Measurements from ENCODE around the gene FBXW12.
"Not testable (repeated sequence)": the region's sequence is repeated elsewhere in the genome, so short reads cannot be mapped to it uniquely, and the experiment has no call there.

FBXW12 gene

DNA sequence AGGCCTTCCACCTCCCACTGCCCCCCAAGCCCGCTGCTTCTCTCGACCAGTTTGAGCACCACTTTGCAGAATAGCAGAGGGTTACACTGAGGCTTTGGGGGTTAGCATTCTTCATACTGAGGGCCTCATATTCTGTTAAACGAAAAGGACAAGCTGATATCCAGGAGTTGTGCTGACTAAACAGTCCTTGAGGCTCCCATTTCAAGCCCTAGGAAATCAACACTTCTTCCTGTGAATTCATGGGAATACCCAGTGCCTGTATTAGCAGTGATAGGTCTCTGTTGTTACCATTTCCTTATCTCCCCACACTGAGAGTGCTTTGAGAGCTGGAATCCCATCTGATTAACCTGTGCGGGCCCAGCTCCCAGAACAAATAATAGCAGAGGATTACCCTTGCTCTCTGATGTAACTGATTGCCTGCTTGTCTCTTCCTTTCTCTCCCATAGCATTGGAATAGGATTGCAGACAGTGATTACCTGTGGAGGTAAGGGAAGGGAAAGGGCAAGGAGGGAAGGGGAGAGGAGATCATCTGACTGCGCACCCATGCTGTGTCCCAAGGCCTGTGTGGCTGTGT lies 930 bp downstream of the FBXW12 start:
- DNase-seq (ENCODE audit: low read depth), result no peak

GRCh38 chr3:48387634-48388033 lies 15.6 kb downstream of the FBXW12 start:
- no peak for DNase-seq (ENCODE audit: low read depth)

DNA sequence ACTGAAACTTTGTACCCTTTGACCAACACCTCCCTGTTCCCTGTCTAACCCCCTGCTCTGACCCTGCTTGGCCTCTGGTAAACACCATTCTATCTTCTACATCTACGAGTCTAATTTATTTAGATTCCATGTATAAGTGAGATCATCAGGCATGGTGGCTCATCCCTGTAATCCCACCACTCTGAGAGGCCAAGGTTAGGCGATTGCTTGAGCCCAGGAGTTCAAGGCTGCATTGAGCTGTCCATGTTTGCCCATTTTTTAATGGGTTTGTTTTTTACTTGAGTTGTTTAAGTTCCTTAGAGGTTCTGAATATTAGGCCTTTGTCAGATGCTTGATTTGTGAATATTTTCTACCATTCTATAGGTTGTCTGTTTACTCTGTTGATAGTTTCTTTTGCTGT lies 16.9 kb downstream of the FBXW12 start:
- no peak for DNase-seq (ENCODE audit: low read depth)

- no peak for DNase-seq (ENCODE audit: low read depth)
These were observed 22.4 kb downstream of the FBXW12 start for GRCh38 chr3:48394391-48394790.

GRCh38 chr3:48395714-48396113 lies 23.7 kb downstream of the FBXW12 start:
- DNase-seq (ENCODE audit: low read depth), result no peak

GRCh38 chr3:48397767-48398681 lies 26.0 kb downstream of the FBXW12 start:
- no peak for DNase-seq (ENCODE audit: low read depth)

DNA sequence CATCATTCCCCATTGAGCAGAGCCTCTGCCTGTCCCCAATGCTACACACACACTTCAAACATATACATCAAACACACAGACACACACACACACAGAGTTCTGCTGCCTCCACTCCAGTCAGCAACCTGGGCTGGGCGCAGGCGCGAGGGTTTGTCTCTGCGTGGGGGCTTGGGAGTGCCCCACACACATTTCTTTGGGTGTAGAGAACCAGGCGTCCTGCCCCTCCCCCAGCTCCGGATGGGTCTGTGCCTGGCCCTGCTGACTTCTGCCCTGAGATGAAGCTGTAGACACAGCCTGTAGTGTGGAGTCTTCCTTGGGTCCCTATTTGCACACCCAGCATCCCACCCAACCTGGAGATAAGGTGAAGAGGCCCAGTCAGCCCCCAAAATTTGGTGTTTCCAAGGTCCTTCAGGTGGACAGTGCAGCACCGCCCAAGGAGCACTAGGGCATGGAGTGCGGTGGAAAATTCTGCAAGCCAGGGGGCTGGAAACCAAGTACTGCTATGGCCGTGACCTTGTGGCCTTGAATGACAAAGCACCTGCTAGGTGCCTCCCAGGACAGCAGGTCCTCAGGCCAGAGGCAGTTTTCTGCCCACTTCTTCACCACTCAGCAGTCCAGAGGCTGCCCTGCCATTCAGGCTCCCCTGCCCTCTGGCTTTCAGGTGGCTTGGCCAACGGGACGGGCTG lies 26.8 kb downstream of the FBXW12 start:
- no peak for DNase-seq (ENCODE audit: low read depth)

DNA sequence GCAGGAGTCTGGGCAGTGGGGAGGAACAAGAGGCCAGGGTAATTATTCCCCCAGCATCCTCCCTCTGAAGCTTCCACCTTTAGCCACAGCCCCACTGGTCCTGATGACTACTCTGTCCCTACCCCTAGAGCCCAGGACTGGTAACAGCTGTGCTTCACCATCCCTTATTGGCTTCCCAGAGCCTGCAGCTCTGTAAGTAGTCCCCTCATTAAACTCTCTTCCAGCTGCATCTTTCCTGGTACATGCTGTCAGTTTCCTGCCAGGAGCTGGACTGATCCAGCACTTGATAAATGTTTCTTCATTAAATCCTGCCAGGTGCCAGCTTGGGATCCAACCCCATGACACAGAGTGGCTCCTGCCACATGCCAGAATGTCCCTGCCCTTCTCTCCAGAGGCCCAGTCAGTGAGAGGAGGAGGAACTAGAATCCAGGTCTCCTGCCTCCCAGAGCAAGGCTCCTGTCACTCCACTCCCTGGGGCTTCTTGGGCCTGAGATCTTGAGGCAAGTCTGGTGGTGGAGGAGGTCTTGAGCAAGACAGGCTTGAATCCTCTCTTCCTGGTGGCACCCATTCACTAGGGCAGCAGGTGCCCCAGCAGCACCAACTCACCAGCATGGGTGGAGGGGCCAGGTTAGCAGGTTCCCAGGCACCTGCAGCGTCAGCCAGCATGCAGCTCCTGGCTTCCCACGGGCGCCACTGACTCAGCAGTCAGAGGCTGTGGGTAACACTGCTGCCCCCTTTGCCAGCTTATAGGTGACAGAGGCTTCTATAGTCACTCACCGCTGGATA lies 27.6 kb downstream of the FBXW12 start:
- no peak for DNase-seq (ENCODE audit: low read depth)

GRCh38 chr3:48400824-48401433 lies 28.9 kb downstream of the FBXW12 start:
- DNase-seq (ENCODE audit: low read depth), result peak; percentile 35

- DNase-seq (ENCODE audit: low read depth), result not testable (repeated sequence)
These were observed 29.4 kb downstream of the FBXW12 start for GRCh38 chr3:48401434-48401901.

DNA sequence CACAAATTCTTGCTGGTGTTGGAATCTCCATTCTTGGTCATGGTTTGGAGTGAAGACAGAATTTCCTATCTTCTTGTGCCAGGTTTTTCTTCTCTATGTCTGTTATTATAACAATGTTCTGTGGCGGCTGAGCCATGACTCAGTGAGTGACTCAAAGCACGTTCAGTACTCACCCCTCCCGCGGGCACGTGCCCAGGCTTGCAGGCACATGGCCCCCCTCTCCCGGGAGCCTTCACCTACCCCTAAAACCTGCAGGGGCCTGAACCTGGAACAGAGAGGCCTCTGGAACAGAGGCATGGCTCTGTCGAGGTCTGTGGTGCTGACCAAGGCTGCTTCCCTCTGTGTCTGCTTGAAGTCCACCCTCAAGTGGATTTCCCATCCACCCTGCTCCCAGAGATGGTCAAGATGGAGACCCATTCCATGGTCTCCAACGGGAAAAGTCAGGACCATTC lies 30.3 kb downstream of the FBXW12 start:
- DNase-seq (ENCODE audit: low read depth), result no peak

GRCh38 chr3:48402907-48403306 lies 30.9 kb downstream of the FBXW12 start:
- DNase-seq (ENCODE audit: low read depth), result no peak

GRCh38 chr3:48403533-48404439 lies 31.8 kb downstream of the FBXW12 start:
- DNase-seq (ENCODE audit: low read depth), result no peak

DNA sequence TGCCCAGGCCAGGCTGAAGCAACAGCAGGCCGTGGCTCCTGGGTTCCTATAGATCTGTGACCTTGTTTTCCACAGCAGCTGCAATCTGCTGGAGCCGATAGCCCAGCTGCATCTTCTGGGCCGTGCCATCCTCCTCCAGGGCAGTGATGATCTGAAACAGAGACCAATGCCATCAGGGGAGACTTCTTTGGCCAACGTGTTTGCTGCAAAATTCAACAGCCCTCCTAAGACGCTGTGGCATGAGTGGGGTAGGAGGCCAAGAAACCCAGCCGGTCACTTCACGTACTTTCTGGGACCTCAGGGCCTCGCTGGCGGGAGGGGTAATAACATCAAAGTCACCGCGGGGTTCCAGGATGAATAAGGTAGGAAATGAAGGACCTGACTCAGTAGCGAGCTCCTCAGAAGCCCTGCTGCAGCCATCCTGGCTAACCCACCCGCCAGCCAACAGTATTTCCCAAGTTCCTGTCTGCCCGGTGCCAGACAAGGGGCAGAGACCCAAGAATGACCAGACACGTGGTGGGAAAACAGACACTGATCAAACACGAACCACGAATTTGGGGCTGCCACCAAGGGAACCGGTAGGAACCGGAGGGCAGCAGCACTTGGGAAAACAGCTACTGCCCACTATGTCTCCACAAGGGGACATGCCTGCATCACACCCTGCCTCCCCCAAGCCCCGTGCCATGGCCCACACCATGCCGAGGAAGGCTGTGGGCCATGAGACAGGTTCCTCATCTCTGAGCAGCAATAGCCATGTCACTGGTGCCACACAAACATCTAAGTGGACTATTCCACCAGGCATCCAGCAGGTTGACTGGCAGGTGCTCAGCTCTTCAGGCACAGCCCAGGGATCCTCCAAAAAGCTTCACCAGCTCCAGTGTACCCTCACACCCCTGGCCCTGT lies 32.7 kb downstream of the FBXW12 start:
- no peak for DNase-seq (ENCODE audit: low read depth)

DNA sequence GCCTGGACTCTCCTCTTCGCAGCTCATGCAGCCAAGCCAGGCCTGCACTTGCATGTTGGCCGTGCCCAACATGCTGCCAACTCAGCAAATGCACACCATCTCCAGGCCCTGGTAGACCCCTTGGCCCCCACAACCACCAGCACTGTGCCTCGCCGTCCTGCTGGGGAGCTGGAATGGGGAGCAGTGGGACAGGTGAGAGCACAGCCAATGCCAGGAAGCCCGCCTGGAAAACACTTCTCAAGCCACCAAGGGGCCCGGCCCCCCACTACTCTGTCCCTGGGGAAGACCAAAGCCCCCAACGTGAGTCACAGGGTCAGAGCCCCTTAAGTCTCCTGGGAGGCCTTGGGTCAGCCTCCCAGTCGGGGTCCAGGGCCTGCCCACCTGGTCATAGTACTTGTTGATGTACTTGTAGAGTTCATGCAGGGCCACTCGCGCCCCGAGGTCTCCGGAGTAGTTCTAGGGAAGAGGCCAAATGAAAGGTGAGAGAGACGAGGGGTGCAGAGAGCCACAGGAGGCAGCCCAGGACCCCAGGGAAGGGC lies 33.4 kb downstream of the FBXW12 start:
- DNase-seq (ENCODE audit: low read depth), result no peak

GRCh38 chr3:48405971-48406370 lies 34.0 kb downstream of the FBXW12 start:
- no peak for DNase-seq (ENCODE audit: low read depth)

DNA sequence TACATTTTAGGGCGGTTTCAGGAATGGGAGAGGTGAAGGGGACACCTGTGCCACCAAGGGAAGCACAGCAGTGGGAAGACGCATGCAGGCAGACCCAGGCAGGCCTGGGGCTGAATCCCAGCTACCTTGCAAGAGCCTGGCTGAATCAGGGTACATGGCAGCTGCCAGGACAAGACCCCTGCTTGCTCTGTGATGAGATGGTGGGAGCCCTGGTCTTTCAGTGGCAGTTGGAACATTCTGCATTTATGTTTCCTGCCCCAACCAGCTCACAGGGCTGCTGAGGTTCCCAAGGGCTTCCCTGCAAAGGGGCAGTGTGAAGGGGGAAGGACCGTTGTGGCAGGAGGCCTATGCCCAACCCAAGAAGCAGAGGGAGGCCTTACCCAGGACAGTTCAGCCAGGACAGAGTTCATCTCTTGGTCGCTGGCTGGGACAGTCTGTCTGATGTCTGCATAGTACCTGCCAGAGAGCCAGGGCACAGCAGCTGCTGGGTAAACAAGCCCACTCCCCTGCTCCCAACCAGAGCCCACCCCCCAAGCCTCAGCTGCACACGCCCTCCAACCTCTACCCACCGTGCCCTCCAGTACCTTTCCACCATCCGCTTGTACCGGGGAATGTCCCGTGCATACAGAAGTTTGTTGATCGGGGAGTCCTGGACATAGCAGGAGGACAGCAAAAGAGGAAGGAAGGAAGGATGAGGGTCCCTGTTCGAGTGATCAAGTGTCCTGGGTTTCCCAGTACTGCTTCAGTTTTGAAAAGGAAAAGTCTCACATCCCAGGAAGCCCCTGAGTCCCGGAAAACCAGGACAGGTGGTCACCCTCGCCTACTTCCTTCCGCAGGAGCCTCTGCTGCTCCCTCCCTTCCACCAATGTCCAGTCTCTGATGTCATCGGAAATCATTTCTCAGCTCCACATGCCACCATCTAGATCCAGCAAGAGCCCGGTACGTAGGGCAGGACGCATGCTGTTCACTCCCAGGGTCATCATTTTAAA lies 34.7 kb downstream of the FBXW12 start:
- DNase-seq (ENCODE audit: low read depth), result no peak

GRCh38 chr3:48407542-48408099 lies 35.6 kb downstream of the FBXW12 start:
- no peak for DNase-seq (ENCODE audit: low read depth)

Data from stimulated activated CD8-positive, alpha-beta memory T cell treated with anti-CD3 and anti-CD28 coated beads, Interleukin-15, amount 100 ng/mL, for 1 hour (primary cell).